HG03108 (cell line): ENCODE results near the gene SH3D19.

Experiments
- ATAC-seq: cut with Tn5 transposase; IDR thresholded peaks from one replicate; pipeline ENCODE4 v1.9.1; 2021; ENCODE audit warnings: moderate library complexity; ENCODE audit not compliant: unreplicated experiment

Gene SH3D19

DNA sequence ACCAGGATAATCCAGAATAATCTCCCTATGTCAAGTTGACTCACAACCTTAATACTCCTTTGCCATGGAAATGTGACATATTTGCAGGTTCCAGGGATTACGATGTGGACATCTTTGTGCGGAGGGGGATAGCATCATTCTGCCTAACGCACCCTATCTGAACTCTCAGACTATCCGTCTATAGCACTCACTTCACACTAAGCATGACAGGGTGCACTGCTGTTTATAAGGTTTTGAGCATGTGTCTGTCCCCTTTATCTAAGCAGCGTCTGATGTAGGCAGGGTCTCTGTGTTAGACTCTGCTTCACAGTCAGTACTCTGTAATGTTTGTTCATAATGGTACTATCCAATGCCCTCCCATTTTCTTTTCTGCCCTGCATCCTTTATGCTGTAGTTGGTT is 91.8 kb downstream of the SH3D19 start:
- ATAC-seq, result no peak

DNA sequence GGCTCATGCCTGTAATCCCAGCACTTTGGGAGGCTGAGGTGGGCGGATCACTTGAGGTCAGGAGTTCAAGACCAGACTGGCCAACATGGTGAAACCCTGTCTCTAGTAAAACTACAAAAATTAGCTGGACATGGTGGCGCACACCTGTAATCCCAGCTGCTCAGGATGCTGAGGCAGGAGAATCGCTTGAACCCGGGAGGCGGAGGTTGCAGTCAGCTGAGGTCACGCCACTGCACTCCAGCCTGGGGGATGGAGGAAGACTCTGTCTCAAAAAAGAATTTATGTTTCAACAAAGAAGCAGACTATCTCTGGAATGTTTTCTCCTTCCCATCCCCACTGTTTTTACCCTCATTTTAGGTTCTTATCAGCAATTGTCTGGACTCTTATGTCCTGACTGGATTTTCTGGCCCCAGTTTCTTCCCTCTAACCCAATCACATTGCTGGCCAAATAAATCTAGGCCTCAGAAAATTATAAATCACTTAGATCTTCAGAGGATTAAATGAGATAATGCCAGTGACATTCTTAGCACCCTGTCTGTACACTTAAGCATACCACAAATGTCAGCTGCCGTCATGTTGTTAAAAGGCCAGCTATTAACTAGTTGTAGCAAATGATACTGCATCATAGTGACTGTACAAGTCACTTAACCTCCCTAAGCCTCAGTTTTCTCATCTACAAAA is 93.3 kb downstream of the SH3D19 start:
- ATAC-seq, result no peak

DNA sequence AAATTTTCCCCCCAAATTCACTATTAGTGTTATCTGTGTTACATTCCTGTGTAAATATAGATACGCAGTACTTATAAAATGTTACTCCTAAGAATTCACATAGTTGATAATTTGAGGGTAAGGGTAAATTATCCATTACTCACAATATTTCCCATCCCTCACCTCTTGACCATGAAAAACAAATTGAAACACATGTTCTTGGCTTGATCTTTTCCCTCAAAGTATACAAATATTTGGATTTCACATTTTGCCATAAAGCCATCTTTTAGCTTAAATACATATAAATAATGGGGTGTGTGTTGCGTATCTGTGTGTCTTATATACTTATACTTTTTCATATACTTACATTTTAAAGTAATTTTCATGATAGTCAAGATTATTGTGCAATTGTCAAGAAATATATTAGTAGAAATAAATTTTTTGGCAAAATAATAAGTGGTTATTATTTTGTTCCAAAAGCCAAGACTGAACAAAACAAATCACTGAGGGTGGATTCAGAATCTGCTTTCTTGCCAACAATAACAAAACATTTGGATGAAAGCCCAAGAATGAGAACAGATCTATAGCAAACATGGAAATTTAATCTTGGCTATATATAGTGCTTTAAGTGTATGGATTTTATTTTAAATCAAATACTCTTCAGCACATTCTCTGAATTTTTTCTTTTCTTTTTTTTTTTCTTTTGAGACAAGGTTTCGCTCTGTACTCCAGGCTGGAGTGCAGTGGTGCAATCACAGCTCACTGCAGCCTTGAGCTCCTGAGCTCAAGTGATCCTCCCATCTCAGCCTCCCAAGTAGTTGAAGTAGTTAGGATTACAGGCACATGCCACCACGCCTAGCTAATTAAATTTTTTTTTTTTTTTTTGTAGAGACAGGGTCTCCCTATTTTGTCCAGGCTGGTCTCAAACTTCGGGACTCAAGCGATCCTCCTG is 97.0 kb downstream of the SH3D19 start:
- no peak for ATAC-seq

DNA sequence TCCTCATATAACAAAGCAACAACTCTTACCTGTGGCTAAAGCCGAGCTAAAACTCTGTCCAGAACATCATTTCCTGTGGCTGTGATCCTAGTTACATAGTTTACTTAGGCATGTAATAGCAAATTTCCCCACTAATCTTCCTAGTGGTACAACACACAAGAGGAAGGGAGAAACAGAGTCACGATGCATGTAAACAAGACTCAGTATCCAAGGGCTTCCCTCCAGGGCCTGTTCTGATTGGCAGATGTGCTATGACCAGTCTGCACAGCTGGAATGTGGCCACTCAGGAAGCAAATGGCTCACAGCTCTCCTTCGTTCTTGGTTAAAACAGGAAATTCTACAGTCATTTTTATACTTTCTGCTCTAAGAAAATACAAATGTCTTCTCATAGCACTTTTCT is 97.7 kb downstream of the SH3D19 start:
- ATAC-seq, result no peak

DNA sequence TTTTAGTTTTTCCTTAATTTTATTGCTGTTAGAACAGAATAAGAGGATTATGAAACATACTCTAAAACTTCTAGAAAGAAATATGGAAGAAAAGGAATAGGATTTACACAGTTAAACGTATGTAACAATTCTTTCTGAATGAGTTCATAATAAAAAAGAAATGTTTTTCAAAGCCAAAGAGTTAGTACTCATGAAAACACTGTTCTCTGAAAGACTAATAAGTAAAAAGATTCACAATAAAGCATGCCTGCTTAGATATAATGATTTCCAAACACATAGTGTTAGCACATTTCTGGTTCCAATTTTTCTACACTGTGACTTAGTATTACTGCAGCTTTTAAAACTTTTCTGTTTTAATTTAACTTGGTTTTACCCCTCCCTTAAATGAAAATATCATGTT is 98.2 kb downstream of the SH3D19 start:
- no peak for ATAC-seq

DNA sequence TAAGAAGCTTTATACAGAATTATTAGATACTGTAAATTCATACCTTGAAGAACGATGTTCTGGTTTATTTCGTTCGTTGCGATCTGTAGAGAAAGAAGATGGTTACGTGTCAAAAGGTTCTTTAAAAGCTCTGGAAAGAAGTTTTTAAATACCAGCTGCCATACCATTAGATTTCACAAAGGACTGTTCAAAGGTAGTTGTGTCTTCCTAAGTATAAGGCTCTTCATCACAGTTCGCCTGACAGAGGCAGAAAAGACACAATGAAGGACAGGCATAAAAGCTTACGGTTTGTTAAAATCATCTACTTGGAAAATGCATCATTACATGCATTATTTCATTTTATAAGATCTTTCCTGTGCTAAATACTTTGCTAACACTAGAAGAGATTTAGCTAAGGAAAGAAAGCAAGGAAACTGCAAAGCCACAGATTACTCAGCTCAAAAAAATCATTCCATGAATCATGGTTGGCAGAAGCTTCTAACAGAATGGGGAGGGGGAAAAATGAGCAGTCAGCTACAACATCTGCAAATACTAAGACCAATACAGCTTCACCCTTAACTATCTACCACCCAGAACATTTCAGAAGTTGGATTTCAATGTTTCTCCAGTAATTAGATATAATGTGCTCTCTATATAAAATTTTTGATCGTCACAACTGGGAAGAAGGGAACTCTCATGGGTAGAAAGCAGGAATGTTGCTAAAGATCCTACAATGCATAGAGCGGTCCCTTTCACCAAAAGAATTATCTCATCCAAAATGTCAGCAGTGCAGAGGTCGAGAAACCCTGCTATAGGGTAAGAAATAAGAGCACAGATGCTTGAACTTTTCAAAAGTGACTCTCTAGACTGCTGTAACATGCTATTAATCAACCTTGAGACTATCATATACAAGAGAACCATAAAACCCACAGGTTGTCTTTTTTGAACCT is 99.1 kb downstream of the SH3D19 start:
- ATAC-seq, result no peak

DNA sequence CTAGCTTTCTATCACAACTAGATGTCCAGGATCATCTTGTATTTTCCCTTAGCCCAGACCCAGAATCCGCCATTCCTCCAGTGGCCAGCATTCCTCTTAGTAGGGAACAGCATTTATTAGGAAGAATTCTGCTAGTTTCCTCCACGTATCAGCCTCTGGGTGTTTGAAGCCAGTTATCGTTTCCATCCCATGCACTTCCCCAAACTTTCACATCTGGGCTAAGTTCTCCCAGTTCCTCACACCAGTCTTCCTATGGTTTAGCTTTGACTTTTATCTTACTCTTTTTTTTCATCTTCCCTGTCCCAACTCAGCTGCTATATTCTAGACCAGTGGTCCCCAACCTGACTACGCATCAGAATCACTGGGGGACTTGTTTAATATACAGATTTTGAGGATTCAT is 101.9 kb downstream of the SH3D19 start:
- ATAC-seq, result no peak

DNA sequence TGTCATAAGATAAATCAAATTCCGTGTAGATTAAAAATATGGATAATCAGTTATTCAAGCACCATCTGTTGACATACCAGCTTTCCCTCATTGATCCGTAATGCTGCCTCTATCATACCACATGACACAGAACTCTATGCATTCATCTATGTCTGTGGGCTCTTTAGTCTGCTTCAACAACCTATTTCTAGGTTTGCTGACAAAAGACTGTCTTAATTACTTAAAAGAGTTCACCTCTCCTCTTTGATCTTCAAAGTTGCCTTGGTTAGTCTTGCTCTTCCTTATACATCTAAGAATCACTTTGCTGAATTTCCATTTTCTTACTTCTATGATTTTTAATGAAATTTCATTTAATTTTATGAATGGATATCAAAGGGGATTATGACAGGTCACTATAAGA is 105.5 kb downstream of the SH3D19 start:
- ATAC-seq, result no peak

DNA sequence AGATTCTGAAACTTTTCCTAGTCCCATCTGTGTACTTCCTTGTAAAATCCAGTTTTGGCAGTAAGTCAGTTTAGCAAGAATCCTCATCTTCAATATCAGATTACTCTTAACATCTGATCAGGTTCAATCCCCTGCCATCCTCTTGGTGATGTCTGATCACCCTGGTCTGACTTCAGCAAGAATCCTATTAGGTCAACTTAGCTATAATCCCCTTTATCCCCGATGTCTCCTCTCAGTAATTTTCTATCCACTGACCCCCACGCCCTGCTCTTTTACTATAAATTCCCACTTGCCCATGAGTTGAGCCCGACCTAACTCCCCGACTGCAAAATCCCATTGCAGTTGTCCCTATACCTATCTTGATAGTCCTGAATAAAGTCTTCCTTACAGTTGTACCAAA is 106.3 kb downstream of the SH3D19 start:
- ATAC-seq, result no peak

DNA sequence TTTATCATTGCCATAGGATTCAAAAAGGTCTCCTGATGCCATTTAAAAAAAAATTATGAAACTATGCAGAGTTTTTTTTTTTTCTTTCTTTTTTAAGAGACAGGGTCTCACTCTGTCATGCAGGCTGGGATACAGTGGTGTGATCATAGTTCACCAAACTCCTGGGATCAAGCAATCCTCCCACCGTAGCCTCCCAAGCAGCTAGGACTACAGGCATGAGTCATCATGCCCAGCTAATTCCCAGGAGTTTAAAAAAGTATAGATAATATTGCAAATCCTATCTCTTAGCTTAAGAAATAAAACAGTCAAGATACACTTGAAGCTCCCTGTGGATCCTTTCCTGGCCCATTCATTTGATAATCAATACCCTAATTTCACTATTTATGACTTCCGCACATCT is 107.1 kb downstream of the SH3D19 start:
- no peak for ATAC-seq

DNA sequence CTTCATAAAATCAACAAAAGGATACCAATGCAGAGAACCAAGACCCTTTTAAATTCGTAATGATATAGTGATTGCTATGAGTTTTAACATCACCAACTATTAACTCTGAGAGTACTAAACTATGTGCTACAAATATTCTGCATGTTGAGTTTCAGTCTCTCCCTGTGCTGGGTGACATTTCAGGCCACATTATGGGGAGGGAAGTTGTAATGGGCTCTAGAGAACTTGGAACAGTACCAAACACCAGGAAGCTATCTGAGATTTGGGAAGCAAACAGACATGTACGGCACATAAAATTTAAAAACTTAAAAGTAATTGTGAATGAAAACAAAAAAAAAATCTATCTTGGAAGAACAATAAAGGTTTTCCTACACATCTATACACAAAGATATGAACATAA is 108.1 kb downstream of the SH3D19 start:
- no peak for ATAC-seq

DNA sequence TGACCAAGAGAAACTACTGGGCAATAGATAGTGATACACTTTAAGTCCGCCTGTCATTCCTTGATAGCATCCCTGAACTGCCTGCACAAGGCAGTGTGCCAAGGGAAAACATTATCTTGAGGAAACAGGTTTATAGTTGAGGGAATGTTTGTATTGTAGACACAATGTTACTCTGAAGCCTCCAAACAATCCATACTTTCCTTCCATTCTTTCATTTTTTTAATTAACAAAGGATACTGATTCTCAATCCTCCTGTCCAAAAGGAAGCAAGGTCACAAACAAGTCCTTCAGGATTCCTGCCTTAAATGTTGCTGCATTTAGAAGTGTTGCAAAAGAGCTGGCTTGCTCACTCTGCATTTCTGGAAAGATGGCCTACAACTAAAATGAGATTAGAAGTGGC is 110.1 kb downstream of the SH3D19 start:
- no peak for ATAC-seq

DNA sequence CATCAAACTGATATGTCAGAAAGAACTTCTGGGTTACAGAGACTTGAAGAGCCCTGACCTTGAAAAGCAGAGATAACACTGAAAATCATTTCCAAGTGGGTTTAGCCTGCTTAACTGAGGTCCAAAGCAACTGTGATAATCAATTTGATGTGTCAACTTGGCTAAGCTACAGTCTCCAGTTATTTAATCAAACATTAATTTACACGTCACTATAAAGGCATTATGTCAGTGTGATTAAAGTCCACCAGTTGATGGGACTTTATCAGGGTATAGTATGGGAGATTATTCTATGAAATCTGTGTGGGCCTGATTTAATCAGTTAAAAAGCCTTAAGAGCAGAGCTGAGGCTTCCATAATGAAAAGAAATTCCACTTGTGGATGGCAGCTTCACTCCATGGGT is 117.5 kb downstream of the SH3D19 start:
- no peak for ATAC-seq

DNA sequence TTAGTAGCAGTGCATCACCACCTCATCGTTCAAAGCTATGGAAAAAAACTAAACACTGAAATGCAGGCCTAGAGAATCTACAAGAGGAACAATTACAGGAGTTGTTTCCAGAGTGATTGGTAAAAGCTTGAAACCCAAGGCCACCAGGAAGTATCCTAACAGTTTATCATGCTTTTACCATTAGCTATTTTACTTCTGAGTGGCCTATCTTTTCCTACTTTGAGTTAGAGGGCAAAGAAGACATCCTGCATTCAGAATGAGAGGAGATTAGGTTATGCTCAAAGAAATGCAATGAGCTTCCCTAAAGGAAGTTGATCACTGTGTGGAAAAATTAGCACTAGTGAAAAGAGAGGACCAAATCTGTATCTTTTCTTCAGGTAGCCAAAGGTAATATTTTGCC is 118.2 kb downstream of the SH3D19 start:
- ATAC-seq, result no peak

DNA sequence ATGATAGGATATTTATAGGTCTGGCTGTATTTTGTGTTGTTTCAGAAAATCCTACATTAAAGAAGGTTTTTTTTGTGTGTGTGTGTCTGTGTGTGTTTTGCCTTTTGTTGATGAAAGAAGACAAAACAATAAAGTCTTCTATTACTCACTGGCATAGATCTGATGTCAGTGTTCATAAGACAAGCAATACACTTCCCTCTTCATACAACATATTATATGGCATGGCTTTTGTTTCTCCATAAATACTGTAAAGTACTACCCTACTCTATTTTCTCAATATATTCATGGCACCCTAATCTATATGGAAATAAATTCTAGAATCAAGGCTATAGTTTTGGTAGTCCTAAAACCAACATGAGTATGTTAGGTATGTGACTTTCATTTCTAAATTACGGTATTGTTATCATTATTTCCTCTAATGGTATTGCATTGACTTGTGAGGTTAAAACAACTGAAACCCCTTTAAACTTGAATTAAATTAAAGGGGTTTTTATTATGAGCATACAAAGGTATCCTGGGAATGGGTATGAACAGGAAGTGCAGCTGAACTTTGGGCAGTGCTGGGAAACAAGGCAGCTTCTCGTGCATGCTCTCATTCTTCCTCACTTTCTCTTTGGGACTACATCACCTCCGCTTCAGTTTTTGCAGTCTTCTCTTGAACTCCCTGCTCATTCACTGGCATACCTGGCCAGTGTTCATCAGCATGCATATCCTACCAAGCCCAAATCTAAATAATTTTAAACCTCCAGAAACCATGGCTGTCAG is 119.0 kb downstream of the SH3D19 start:
- no peak for ATAC-seq

DNA sequence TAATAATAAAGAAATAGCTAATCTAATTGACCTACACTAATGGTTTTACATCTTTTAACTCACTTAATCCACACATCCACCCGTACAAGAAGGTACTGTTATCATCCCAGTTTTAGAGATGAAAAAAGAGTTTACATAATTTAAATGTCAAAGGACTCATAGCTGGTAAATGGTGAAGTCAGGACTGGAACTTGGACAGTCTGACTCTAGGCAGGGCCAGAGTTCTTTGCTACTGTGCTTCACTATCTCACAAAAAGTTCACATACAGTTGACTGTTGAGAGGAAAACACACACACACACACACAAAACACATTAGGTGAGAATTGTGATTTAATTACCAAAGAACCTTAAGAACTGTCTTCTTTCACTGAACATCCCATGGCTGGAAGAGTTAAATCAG is 119.7 kb downstream of the SH3D19 start:
- ATAC-seq, result no peak

DNA sequence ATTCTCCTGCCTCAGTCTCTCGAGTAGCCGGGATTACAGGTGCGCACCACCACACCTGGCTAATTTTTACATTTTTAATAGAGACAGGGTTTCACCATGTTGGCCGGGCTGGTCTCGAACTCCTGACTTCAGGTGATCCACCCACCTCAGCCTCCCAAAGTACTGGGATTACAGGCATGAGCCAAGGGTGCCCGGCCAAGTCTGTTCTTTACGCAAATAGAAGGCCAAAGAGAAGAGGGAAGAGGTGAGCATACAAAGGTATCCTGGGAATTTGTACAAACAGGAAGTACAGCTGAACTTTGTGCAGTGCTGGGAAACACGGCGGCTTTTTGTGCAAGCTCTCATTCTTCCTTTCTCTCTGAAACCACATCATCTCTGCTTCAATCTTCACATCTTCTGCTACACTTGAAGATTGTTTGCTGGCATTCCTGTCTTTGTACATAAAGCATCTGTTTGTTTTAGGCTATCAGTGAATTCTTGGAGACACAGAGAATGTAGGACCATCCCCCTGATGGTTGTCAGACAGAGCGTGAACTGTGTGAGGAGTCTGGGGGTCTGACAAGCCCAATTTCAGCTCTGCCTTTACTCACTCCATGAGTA is 120.4 kb downstream of the SH3D19 start:
- no peak for ATAC-seq

DNA sequence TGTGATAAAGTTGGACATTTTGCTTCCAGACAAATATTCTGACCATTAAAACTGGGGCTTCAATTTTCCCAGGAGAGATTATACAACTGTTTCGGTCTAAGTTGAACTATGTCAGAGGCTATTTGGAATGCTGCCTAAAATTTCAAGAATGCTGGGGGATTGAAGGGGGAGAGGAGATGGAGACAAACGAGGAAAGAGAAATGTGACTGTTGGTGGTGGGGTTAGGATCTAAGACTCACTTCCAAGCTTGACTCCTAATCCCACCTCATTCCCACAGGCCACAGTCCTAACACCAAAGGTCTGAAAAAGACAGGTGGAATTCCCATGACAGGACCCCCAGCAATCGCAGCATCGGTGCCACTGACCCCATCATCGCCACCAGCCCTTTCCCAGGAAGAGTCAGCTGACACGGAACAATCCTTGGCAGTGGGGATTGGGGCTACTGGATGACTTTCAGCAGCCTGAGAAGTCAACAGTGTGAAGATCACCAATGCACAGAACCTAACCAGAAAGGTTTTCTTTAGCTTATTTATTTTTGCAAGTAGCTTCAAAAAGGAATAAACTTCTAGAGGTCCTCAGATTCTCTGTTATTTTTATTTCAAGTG is 122.5 kb downstream of the SH3D19 start:
- ATAC-seq, result no peak

DNA sequence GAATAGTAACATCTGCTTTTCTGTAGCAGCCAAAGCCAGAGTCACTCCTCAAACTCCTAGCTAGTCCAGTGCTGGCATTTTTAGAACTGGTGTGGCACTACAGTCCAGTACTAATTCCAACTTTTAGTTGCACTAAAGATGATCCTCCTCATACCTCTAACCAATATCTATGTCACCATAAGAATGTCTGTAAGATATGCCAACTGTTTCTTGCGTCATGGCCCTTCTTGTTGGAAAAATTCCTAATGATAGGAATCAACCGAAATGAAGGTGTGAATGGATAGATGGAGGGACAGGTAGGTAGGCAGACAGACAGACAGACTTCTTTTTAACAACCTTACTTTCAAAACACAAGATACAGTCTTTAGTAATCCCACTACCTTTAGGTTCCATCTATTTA is 123.0 kb downstream of the SH3D19 start:
- no peak for ATAC-seq
